Measurements from ENCODE around the gene DDR2. TPM values are rescaled to one million over a fixed set of nuclear protein-coding genes. Genes with fewer than 3 reads are reported as not detected.
A peak's percentile ranks its signal among the peaks of the same experiment; 100 is the strongest.

The DDR2 gene
- polyA plus RNA-seq, 1 of the 3 experiments (the other 2 are of a cell fraction): 34.0 TPM

DNA sequence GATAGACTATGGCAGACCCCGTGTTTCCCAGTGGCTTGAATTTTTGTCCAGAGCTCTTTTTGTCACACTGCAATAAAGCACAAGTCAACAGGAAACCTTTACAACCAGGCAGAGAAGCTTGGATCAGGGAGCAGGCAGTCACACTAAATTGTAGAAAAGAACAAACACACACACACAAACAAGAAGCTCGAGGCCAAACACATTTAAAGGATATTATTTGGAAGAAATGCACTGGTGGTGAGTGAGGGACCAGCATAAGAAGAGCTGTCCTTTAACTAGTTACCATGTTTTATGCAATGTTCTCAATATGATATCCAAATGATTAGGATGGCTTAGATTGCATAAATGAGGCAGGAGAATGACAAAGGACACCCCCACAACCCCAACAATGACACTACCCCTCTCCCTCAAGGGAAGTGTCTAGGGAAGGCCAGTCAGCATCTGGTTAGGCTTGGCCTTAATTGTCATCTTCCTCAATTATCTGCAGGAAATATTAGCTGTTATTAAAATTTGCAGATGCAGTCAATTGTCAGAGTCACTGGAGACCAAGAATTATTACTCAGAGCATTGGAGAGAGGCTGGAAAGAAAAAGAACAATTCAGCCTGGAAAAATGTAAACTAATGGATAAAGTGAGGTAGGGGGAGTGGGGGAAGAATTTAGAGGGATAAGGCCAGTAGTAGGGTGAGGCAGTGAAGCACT is 35.3 kb downstream of the DDR2 start:
- POLR2A ChIA-PET: no interaction called here
- Histone ChIP-seq H3K9me3 (no peaks in the 10 kb centered on the region), H3K36me3 (replicated peaks in 1 of 2; ENCODE audit: control insufficient read depth in 1 of 2, insufficient read depth in 2 of 2, low read length in 1 of 2) (peaks cover 3 to 18% of the 10 kb centered on the region in 2 experiments), H3K27ac (ENCODE audit: low read depth in 2 of 2, low read length in 1 of 2) (peak overlapping the region; percentile 17 to 35; a peak in 3 of 4 replicates), H3K4me2 (0 out of 2 replicates have a peak overlapping the region, but pooled peaks have one; percentile 21), H3F3A (replicated peaks; ENCODE audit: insufficient read depth) (peaks cover 34% of the 10 kb centered on the region), H3K4me1 (ENCODE audit: control insufficient read depth in 1 of 2, insufficient read depth in 2 of 2, low read depth in 1 of 2, low read length in 1 of 2) (peaks cover 34 to 76% of the 10 kb centered on the region in 2 experiments; a peak in 3 of 4 replicates), H3K4me3 (ENCODE audit: low read depth in 2 of 2, low read length in 1 of 2) (no peak overlapping the region), H4K20me1 (ENCODE audit: insufficient read depth) (peaks cover 8% of the 10 kb centered on the region; the same call in 1 of the 2 replicates), H3K79me2 (ENCODE audit: insufficient read depth) (peaks cover 97% of the 10 kb centered on the region), H3K9ac (no peak overlapping the region), H2AFZ (ENCODE audit: low read depth) (no peak overlapping the region), H3K9me2 (no peaks in the 10 kb centered on the region), H3K27me3 (ENCODE audit: insufficient read depth) (no peaks in the 10 kb centered on the region)
- CTCF ChIA-PET: interaction anchor here (1.1 to 1.4 kb wide), 2 partner anchors 29 to 35 kb away, joined by 3 to 5 read pairs; partner anchors contain the start of gene DDR2
- DNase-seq: no peak
- TF ChIP-seq GABPA (IDR thresholded peaks at IDR 0.05; ENCODE audit: low read depth) (no peak), TCF12 (IDR thresholded peaks at IDR 0.05) (peak; percentile 17; the same call in 1 of the 2 replicates), MXI1 (IDR thresholded peaks at IDR 0.05; ENCODE audit: low read depth, low read length) (no peak)
- TF ChIP-seq, protein P1, sequence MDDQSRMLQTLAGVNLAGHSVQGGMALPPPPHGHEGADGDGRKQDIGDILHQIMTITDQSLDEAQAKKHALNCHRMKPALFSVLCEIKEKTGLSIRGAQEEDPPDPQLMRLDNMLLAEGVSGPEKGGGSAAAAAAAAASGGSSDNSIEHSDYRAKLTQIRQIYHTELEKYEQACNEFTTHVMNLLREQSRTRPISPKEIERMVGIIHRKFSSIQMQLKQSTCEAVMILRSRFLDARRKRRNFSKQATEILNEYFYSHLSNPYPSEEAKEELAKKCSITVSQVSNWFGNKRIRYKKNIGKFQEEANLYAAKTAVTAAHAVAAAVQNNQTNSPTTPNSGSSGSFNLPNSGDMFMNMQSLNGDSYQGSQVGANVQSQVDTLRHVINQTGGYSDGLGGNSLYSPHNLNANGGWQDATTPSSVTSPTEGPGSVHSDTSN (IDR thresholded peaks at IDR 0.05): peak; percentile 19; the same call in 1 of the 2 replicates
- WGBS (ENCODE audit: low lambda C conversion rate): 78% methylated on average over 2 of the region's 2 CpGs

DNA sequence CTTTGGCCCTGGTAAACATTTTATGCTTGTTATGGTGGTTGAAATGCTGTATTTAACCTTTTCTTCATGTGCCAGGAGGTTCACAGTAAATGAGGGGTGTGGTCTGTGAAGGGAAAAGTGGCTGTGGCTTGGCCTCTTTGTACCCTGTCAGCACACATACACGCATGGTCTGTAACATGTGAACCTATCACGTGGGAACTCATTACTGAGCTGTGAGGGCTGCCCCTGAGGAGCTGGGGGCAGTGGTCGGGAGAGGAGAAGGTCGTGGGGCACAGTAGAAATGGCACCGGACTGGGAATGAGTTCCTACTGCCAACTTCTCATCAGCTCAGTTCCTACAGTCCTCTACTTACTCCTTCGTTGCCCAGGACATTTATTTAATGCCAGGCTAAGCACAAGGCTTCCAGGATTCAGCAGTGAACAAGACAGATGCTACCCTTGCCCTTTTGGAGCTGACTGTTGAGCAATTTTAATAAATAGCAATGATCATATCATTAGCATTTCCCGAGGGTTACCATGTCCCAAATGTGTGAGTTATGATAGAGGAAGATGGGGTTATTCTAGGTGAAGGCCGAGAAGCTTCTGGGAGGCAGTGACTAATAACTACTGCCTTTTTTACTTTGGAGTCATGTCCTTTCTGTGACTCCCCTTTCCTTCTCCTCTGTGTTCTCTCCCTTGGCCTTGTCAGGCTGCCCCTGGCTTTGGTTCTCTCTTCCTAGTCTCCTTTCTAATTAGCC is 38.8 kb downstream of the DDR2 start:
- CTCF ChIA-PET: interaction anchor here (2.0 kb wide), 1 partner anchor 58 kb away, joined by 6 read pairs; no protein-coding TSS in a partner anchor

More for the DNA sequence above, 38.8 kb downstream of the DDR2 start:
- H3K27me3 ChIP-seq (ENCODE audit: insufficient read depth): no peaks in the 10 kb centered on the region
- POLR2A ChIA-PET: no interaction called here
- no peaks in the 10 kb centered on the region for H3K9me3 ChIP-seq
- 66% methylated on average over 8 of the region's 8 CpGs for WGBS (ENCODE audit: low lambda C conversion rate)
- H3K36me3 ChIP-seq (replicated peaks in 1 of 2; ENCODE audit: control insufficient read depth in 1 of 2, insufficient read depth in 2 of 2, low read length in 1 of 2): peaks cover 3 to 11% of the 10 kb centered on the region in 2 experiments
- peaks cover 98% of the 10 kb centered on the region for H3K79me2 ChIP-seq (ENCODE audit: insufficient read depth)
- H3K27ac ChIP-seq (ENCODE audit: low read depth in 2 of 2, low read length in 1 of 2): peak overlapping the region; percentile 60 to 83
- H2AFZ ChIP-seq (ENCODE audit: low read depth): no peak overlapping the region
- TF ChIP-seq NFIC (IDR thresholded peaks at IDR 0.05; ENCODE audit: borderline replicate concordance): peak; percentile 46
- TF ChIP-seq, protein P1 (IDR thresholded peaks at IDR 0.05): peak; percentile 73
- no peak for TF ChIP-seq ELF1 (IDR thresholded peaks at IDR 0.05)
- TF ChIP-seq JUND (IDR thresholded peaks at IDR 0.05): peak; percentile 55
- peak in 1 of 2 experiments; percentile 65; a peak in 1 of 4 replicates for TF ChIP-seq EP300 (IDR thresholded peaks at IDR 0.05; ENCODE audit: borderline replicate concordance in 1 of 2, low read depth in 1 of 2, low read length in 1 of 2)
- TF ChIP-seq RXRA (IDR thresholded peaks at IDR 0.05; ENCODE audit: borderline replicate concordance, low read depth): peak; percentile 97
- no peak for TF ChIP-seq FOXJ3 (CRISPR knock-in tag; IDR thresholded peaks at IDR 0.05)
- peak; percentile 75 for TF ChIP-seq TCF12 (IDR thresholded peaks at IDR 0.05)
- TF ChIP-seq FOSL2 (IDR thresholded peaks at IDR 0.05; ENCODE audit: borderline replicate concordance, low read depth): peak; percentile 57; the same call in 1 of the 2 replicates
- H3K9me2 ChIP-seq: no peaks in the 10 kb centered on the region
- H3F3A ChIP-seq (replicated peaks; ENCODE audit: insufficient read depth): peaks cover 25% of the 10 kb centered on the region
- H3K4me3 ChIP-seq (ENCODE audit: low read depth in 2 of 2, low read length in 1 of 2): no peak overlapping the region
- no peaks in the 10 kb centered on the region; the same call in 1 of the 2 replicates for H4K20me1 ChIP-seq (ENCODE audit: insufficient read depth)
- H3K9ac ChIP-seq: peak overlapping the region; percentile 30; the same call in 1 of the 2 replicates
- peaks cover 16 to 76% of the 10 kb centered on the region in 2 experiments; a peak in 3 of 4 replicates for H3K4me1 ChIP-seq (ENCODE audit: control insufficient read depth in 1 of 2, insufficient read depth in 2 of 2, low read depth in 1 of 2, low read length in 1 of 2)
- peak overlapping the region; percentile 46; the same call in 1 of the 2 replicates for H3K4me2 ChIP-seq
- DNase-seq: no peak
